Mucosa of stomach (tissue), 1 donor: ENCODE results near the gene KMT2E.

ENCODE experiments used
- H3K27me3 ChIP-seq: one replicate; pipeline ENCODE4 v1.7.0; 2013; ENCODE audit warnings: mild to moderate bottlenecking, low read length; ENCODE audit not compliant: control insufficient read depth, insufficient read depth
- H3K36me3 ChIP-seq: one replicate; pipeline ENCODE4 v1.7.0; 2013; ENCODE audit warnings: low read length; ENCODE audit not compliant: control insufficient read depth, insufficient read depth
- H3K4me1 ChIP-seq: one replicate; pipeline ENCODE4 v1.7.0; 2013; ENCODE audit warnings: mild to moderate bottlenecking, low read length; ENCODE audit not compliant: control insufficient read depth, insufficient read depth
- H3K4me3 ChIP-seq: one replicate; pipeline ENCODE4 v1.7.0; 2013; ENCODE audit warnings: low read length
- H3K9ac ChIP-seq: one replicate; pipeline ENCODE4 v1.7.0; 2013; ENCODE audit warnings: mild to moderate bottlenecking, low read length, moderate library complexity
- H3K9me3 ChIP-seq: one replicate; pipeline ENCODE4 v1.7.0; 2013; ENCODE audit warnings: mild to moderate bottlenecking, low read length, moderate library complexity; ENCODE audit not compliant: control insufficient read depth
- donor health status: Pancreatic carcinoma.

The KMT2E gene

GRCh38 chr7:105157278-105157677 lies 143.3 kb downstream of the KMT2E start:
- Histone ChIP-seq H3K4me1 (no peaks in the 10 kb centered on the region), H3K27me3 (no peaks in the 10 kb centered on the region), H3K9me3 (no peaks in the 10 kb centered on the region), H3K36me3 (no peaks in the 10 kb centered on the region), H3K9ac (no peak overlapping the region), H3K4me3 (no peak overlapping the region)

DNA sequence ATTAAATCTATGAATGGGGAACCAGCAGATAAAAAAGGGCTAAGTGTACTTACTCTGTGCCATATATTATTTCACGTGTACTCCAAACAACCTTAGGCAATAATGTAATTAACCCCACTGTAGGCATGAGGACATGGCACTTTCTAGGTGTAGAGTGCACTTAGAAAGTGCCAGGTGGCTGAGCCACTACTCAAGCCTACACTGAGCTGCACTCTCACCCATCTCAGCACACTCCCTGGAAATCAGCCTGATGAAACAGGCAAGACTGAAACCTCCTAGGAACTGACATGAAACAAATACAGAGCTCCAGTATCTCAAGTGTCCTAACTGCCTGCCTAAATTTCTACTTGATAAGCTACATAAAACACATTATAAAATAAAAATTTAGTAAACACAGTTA lies 147.4 kb downstream of the KMT2E start:
- Histone ChIP-seq H3K9me3 (no peaks in the 10 kb centered on the region), H3K36me3 (no peaks in the 10 kb centered on the region), H3K4me1 (no peaks in the 10 kb centered on the region), H3K4me3 (no peak overlapping the region), H3K9ac (no peak overlapping the region), H3K27me3 (no peaks in the 10 kb centered on the region)
